Testis (tissue), 2 donors: ENCODE results near the gene TXLNB.

Experiments
- POLR2A ChIP-seq: fragments of 450-650 bp; IDR thresholded peaks from one replicate; pipeline ENCODE4 v1.6.1; 2017; ENCODE audit warnings: antibody characterized with exemption, mild to moderate bottlenecking, moderate library complexity
- TF ChIP-seq, protein P1 (sequence below), 3 experiments: fragments of 450-650 bp in 2 of 3; fragments of 200-600 bp in 1 of 3; sonication (generic) in 1 of 3; IDR thresholded peaks; one replicate each; pipeline ENCODE4 v1.5.1; 2016 to 2019; ENCODE audit warnings: antibody characterized with exemption in 3 of 3, mild to moderate bottlenecking in 2 of 3, moderate library complexity in 1 of 3

DNA sequence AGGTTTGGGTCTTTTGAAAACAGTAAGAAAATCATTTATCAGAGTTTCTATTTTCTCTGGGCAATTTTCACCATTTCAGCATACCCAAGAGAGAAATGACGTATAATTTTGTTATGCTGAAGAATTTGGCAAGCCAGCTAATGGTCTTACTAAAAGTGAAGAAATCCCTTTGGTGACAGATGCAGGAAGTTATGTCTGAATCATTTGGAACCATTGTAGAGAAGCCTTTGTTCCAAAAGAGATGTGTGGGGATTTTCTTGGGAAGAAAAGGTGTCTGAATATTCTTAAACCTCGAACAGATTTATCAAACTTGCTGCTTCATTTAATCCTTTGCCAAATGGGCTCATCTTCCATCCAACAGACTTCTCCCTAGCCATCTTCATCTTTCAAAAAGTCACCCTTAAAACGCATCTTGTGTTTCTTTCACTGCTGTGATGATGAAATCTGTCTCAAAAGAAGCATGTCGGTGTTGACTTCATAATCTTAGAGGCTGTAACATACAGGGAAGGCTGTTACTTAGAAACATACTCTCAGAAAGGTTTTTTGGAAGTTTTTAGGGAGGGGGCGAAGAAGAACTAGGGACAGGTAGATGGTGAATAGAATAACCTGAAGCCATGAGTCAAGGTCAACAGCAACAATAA, 43.1 kb upstream of the TXLNB start:
- no peak for TF ChIP-seq POLR2A
- TF ChIP-seq, protein P1, sequence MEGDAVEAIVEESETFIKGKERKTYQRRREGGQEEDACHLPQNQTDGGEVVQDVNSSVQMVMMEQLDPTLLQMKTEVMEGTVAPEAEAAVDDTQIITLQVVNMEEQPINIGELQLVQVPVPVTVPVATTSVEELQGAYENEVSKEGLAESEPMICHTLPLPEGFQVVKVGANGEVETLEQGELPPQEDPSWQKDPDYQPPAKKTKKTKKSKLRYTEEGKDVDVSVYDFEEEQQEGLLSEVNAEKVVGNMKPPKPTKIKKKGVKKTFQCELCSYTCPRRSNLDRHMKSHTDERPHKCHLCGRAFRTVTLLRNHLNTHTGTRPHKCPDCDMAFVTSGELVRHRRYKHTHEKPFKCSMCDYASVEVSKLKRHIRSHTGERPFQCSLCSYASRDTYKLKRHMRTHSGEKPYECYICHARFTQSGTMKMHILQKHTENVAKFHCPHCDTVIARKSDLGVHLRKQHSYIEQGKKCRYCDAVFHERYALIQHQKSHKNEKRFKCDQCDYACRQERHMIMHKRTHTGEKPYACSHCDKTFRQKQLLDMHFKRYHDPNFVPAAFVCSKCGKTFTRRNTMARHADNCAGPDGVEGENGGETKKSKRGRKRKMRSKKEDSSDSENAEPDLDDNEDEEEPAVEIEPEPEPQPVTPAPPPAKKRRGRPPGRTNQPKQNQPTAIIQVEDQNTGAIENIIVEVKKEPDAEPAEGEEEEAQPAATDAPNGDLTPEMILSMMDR (IDR thresholded peaks at IDR 0.05) = no peak
